Measurements from ENCODE around the gene MLH1. TPM values are rescaled to one million over a fixed set of nuclear protein-coding genes. Genes with fewer than 3 reads are reported as not detected.
A peak's percentile ranks its signal among the peaks of the same experiment; 100 is the strongest.
"Not testable (repeated sequence)": the region's sequence is repeated elsewhere in the genome, so short reads cannot be mapped to it uniquely, and the experiment has no call there.

Gene MLH1
- total and polyA plus RNA-seq, 10 of the 15 experiments (the other 5 are each of a cell fraction or from before 2014, with no cell fraction given) = 58.6 to 109 (median 81.4) TPM

- no peak for TF ChIP-seq ZBTB40 (IDR thresholded peaks at IDR 0.05; ENCODE audit: borderline replicate concordance)
- no peak for TF ChIP-seq GABPA (IDR thresholded peaks at IDR 0.05; ENCODE audit: low read depth)
- no peak for TF ChIP-seq BMI1 (IDR thresholded peaks at IDR 0.05; ENCODE audit: borderline replicate concordance)
- no peak for TF ChIP-seq PBX3 (IDR thresholded peaks at IDR 0.05; ENCODE audit: insufficient replicate concordance, low read depth, low read length)
- peak in 1 of 2 experiments; percentile 63; a peak in 1 of 4 replicates for TF ChIP-seq EP300 (IDR thresholded peaks at IDR 0.05; ENCODE audit: borderline replicate concordance in 1 of 2, control insufficient read depth in 1 of 2, low read depth in 2 of 2, low read length in 2 of 2)
- peak; percentile 71 for TF ChIP-seq JUNB (IDR thresholded peaks at IDR 0.05)
Measured at GRCh38 chr3:37054370-37054769, 61.1 kb downstream of the MLH1 start (continued).

- ChIA-PET RAD21 (ENCODE audit: unreplicated experiment) (interaction anchor here (0.8 to 2.3 kb wide), 5 partner anchors 9 to 158 kb away, joined by 3 to 10 read pairs (median 4); no protein-coding TSS in a partner anchor), SMC1A (ENCODE audit: uncharacterized antibody, unreplicated experiment) (interaction anchor here (0.8 to 2.6 kb wide), 9 partner anchors 8 to 156 kb away, joined by 3 to 14 read pairs (median 4); partner anchors contain the start of genes EPM2AIP1 and MLH1), CTCF (interaction anchor here (1.5 kb wide), 1 partner anchor 30 kb away, joined by 4 read pairs; no protein-coding TSS in a partner anchor), POLR2A (interaction anchor here (1.0 to 1.2 kb wide), 2 partner anchors 9 to 85 kb away, joined by 3 to 4 read pairs; no protein-coding TSS in a partner anchor)
- H3K79me2 ChIP-seq (ENCODE audit: control insufficient read depth, insufficient read depth, low read length); DNase-seq (ENCODE audit: low read depth, low spot score); H3K27me3 ChIP-seq (replicated peaks in 1 of 2; ENCODE audit: control insufficient read depth in 2 of 2, insufficient read depth in 2 of 2, low read length in 1 of 2); in situ Hi-C loops (cut with MboI); H3K9ac ChIP-seq (ENCODE audit: control insufficient read depth, insufficient read depth, low read length); H3K4me2 ChIP-seq (ENCODE audit: control insufficient read depth, insufficient read depth); H4K20me1 ChIP-seq (ENCODE audit: control insufficient read depth, insufficient read depth); BruUV-seq (replicated peaks); ATAC-seq; H3K4me3 ChIP-seq; H3K4me1 ChIP-seq (ENCODE audit: control insufficient read depth, insufficient read depth, low read length); intact Hi-C loops (cut with micrococcal nuclease; ENCODE audit: unreplicated experiment); FAIRE-seq; H2AFZ ChIP-seq (ENCODE audit: control insufficient read depth, low read depth, low read length); H3K9me3 ChIP-seq (replicated peaks; ENCODE audit: control insufficient read depth, insufficient read depth, low read length); H3K27ac ChIP-seq (ENCODE audit: control insufficient read depth, insufficient read depth): not testable (repeated sequence)
- peaks cover 7 to 24% of the 10 kb centered on the region in 2 experiments for H3K36me3 ChIP-seq (ENCODE audit: control insufficient read depth in 2 of 2, insufficient read depth in 2 of 2, low read length in 1 of 2)
- WGBS (ENCODE audit: insufficient coverage, insufficient replicate concordance, low lambda C conversion rate, missing lambda C conversion rate) = 98% methylated on average over 8 of the region's 8 CpGs
Measured at GRCh38 chr3:37055077-37055476, 61.8 kb downstream of the MLH1 start.

Data from GM12878 (cell line).